ENCODE measurements around the gene SCMH1. TPM values are rescaled to one million over a fixed set of nuclear protein-coding genes. Genes with fewer than 3 reads are reported as not detected.

Gene SCMH1
- total and polyA plus RNA-seq, 2 donors (not counting 3 experiments of a cell fraction or from before 2014, with no cell fraction given): 39.9 to 40.7 TPM

GRCh38 chr1:41232305-41232704 is 9.8 kb downstream of the SCMH1 start:
- TF ChIP-seq, protein P1, sequence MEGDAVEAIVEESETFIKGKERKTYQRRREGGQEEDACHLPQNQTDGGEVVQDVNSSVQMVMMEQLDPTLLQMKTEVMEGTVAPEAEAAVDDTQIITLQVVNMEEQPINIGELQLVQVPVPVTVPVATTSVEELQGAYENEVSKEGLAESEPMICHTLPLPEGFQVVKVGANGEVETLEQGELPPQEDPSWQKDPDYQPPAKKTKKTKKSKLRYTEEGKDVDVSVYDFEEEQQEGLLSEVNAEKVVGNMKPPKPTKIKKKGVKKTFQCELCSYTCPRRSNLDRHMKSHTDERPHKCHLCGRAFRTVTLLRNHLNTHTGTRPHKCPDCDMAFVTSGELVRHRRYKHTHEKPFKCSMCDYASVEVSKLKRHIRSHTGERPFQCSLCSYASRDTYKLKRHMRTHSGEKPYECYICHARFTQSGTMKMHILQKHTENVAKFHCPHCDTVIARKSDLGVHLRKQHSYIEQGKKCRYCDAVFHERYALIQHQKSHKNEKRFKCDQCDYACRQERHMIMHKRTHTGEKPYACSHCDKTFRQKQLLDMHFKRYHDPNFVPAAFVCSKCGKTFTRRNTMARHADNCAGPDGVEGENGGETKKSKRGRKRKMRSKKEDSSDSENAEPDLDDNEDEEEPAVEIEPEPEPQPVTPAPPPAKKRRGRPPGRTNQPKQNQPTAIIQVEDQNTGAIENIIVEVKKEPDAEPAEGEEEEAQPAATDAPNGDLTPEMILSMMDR (IDR thresholded peaks at IDR 0.05; ENCODE audit: extremely low read depth in 1 of 2, insufficient read depth in 1 of 2, low read depth in 1 of 2, low read length in 2 of 2): no peak
- TF ChIP-seq POLR2AphosphoS5 (IDR thresholded peaks at IDR 0.05; ENCODE audit: insufficient read depth, low read depth, low read length): no peak
- TF ChIP-seq JUN (IDR thresholded peaks at IDR 0.05; ENCODE audit: borderline replicate concordance, insufficient read depth, insufficient read length, low read depth): no peak
- TF ChIP-seq GATA2 (IDR thresholded peaks at IDR 0.05; ENCODE audit: insufficient read depth, insufficient read length, low read depth, low read length): no peak
- TF ChIP-seq EZH2 (IDR thresholded peaks at IDR 0.05; ENCODE audit: borderline replicate concordance, low read depth, low read length, severe bottlenecking): no peak
- TF ChIP-seq MYC (IDR thresholded peaks at IDR 0.05; ENCODE audit: low read depth, low read length): no peak
- no peak for TF ChIP-seq MAX (IDR thresholded peaks at IDR 0.05; ENCODE audit: insufficient read depth, insufficient read length)
- TF ChIP-seq FOS (IDR thresholded peaks at IDR 0.05; ENCODE audit: borderline replicate concordance, insufficient read depth, low read length): no peak
- TF ChIP-seq POLR2A (IDR thresholded peaks at IDR 0.05; ENCODE audit: low read depth, low read length): no peak
- no peak overlapping the region for H3K4me3 ChIP-seq (replicated peaks in 1 of 3; ENCODE audit: insufficient read depth in 1 of 3, low read depth in 1 of 3, low read length in 3 of 3)
- no peaks in the 10 kb centered on the region for H4K20me1 ChIP-seq (replicated peaks; ENCODE audit: control insufficient read depth, extremely low read depth, insufficient read depth, low read length)
- DNase-seq (ENCODE audit: low read depth, low spot score) (no peak), FAIRE-seq (no peak)
- no peak overlapping the region for H2AFZ ChIP-seq (ENCODE audit: low read depth, low read length)
- no TSS peak for BruUV-seq (replicated peaks)
- ChIA-PET POLR2A (no interaction called here), CTCF (no interaction called here)
- H3K27me3 ChIP-seq (ENCODE audit: control insufficient read depth in 2 of 2, insufficient read depth in 2 of 2, low read length in 2 of 2): no peaks in the 10 kb centered on the region
- no peaks in the 10 kb centered on the region for H3K9me3 ChIP-seq (replicated peaks; ENCODE audit: control insufficient read depth, insufficient read depth, low read length)
- H3K9ac ChIP-seq (replicated peaks; ENCODE audit: extremely low read depth, insufficient read depth, low read length): no peak overlapping the region
- peaks cover 2% of the 10 kb centered on the region for H3K9me1 ChIP-seq (replicated peaks; ENCODE audit: control insufficient read depth, extremely low read depth, insufficient read depth, low read length)
- H3K4me1 ChIP-seq (ENCODE audit: control insufficient read depth, extremely low read depth, insufficient read depth, low read length): no peaks in the 10 kb centered on the region
- intact Hi-C loops (cut with micrococcal nuclease): no loop called here
- H3K79me2 ChIP-seq (ENCODE audit: control insufficient read depth, insufficient read depth, low read length): peaks cover 30% of the 10 kb centered on the region
- H3K27ac ChIP-seq (ENCODE audit: insufficient read depth, low read depth, low read length): no peak overlapping the region
- no peaks in the 10 kb centered on the region for H3K36me3 ChIP-seq (ENCODE audit: control insufficient read depth in 2 of 2, extremely low read depth in 1 of 2, insufficient read depth in 2 of 2, low read length in 2 of 2)
- dilution Hi-C loops (cut with MboI; ENCODE audit: extremely low pct_ligation_motif_present, low sequenced_read_pairs): no loop called here
- H3K4me2 ChIP-seq (ENCODE audit: insufficient read depth, low read length): no peak overlapping the region

Measured in endothelial cell of umbilical vein (primary cell).